Activated naive CD4-positive, alpha-beta T cell treated with anti-CD3 and anti-CD28 coated beads, Interleukin-2, amount 50 U/mL, for 24 hours (primary cell): ENCODE results near the gene ABCF3.

Experiments
- H3K27ac Mint-ChIP-seq: one replicate; pipeline ENCODE4 v1.8.0; 2021; ENCODE audit warnings: mild to moderate bottlenecking, mixed read lengths
- H3K27me3 Mint-ChIP-seq: one replicate; pipeline ENCODE4 v1.8.0; 2021; ENCODE audit warnings: mixed read lengths
- H3K36me3 Mint-ChIP-seq: one replicate; pipeline ENCODE4 v1.8.0; 2021; ENCODE audit warnings: mixed read lengths
- H3K4me1 Mint-ChIP-seq: one replicate; pipeline ENCODE4 v1.8.0; 2021; ENCODE audit warnings: mixed read lengths
- H3K4me3 Mint-ChIP-seq: one replicate; pipeline ENCODE4 v1.8.0; 2021; ENCODE audit warnings: mild to moderate bottlenecking, mixed read lengths
- H3K9me3 Mint-ChIP-seq: one replicate; pipeline ENCODE4 v1.8.0; 2021; ENCODE audit warnings: mixed read lengths

The ABCF3 gene

DNA sequence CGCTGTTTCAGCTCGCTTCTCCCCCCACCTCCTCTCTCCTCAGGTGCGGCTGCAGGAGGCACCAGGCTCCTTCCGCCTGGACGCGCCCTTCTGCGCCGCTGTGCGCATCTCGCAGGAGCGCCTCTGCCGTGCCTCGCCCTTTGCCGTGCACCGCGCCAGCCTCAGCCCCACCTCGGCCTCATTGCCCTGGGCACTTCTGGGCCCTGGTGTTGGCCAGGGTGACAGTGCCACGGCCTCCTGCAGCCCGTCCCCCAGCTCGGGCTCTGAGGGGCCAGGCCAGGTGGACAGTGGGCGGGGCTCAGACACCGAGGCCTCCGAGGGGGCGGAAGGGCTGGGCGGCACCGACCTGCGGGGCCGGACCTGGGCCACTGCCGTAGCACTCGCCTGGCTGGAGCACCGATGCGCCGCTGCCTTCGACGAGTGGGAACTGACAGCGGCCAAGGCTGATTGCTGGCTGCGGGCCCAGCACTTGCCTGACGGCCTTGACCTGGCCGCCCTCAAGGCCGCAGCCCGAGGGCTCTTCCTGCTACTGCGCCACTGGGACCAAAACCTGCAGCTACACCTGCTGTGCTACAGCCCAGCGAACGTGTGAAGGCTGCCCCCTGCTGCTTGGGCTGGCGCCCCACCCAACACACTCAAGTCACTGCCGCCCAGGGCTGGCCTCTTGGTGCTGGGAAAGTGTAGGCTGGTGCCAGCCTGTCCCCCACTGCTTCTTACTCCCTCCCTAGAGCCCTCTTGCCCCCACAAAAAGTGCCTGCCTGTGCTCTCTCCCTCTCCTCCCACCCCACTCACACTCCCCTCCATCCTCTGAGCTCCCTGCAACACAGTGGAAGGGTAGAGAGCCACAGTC lies 55.7 kb downstream of the ABCF3 start:
- H3K27me3 Mint-ChIP-seq = no peaks in the 10 kb centered on the region
- H3K27ac Mint-ChIP-seq = no peak overlapping the region
- peaks cover 9% of the 10 kb centered on the region for H3K36me3 Mint-ChIP-seq
- H3K4me1 Mint-ChIP-seq = peaks cover 5% of the 10 kb centered on the region
- H3K9me3 Mint-ChIP-seq = no peaks in the 10 kb centered on the region
- H3K4me3 Mint-ChIP-seq = no peak overlapping the region

DNA sequence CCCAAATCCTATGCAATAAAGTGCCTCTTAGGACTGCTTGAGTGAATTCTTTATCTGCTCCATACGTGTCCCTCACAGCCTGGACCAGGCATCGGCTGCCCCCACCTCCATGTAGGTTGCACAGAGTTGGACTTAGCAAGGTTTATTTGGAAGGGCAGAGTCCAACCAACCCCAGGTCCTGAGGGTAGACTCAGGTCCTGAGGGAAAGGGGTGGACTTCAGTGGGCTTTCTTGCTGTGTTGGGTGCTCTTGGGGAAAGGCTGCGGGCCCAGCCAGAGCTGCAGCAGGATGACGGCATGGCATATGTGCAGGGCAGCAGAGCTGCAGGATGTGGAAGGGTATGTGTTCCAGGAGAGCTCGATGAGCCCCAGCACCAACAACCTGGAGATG lies 56.3 kb downstream of the ABCF3 start:
- Mint-ChIP-seq H3K27me3 (no peaks in the 10 kb centered on the region), H3K4me1 (peaks cover 5% of the 10 kb centered on the region), H3K36me3 (peaks cover 9% of the 10 kb centered on the region), H3K9me3 (no peaks in the 10 kb centered on the region), H3K4me3 (no peak overlapping the region), H3K27ac (no peak overlapping the region)
